K562 (cell line): Measurements from ENCODE around the gene MYH7. TPM values are rescaled to one million over a fixed set of nuclear protein-coding genes. Genes with fewer than 3 reads are reported as not detected.

Source experiments
- CBFA2T3 ChIP-seq: fragments of 450-650 bp; IDR thresholded peaks from 2 replicates; pipeline ENCODE4 v1.6.1; 2017
- CHD2 ChIP-seq: IDR thresholded peaks from 2 replicates; pipeline ENCODE4 v1.6.1; 2011; ENCODE audit warnings: low read depth, low read length
- ETV5 ChIP-seq: sonication (generic); formaldehyde crosslinking; IDR thresholded peaks from 2 replicates; pipeline ENCODE4 v1.4.0; 2020; ENCODE audit warnings: low read depth, mild to moderate bottlenecking, missing genetic modification reagents
- EZH2 ChIP-seq: IDR thresholded peaks from 2 replicates; pipeline ENCODE4 v1.6.1; 2012; ENCODE audit warnings: low read depth, mild to moderate bottlenecking, inconsistent platforms, low read length, borderline replicate concordance
- FOXP1 ChIP-seq: sonication (generic); formaldehyde crosslinking; IDR thresholded peaks from 2 replicates; pipeline ENCODE4 v1.8.0; 2022; ENCODE audit warnings: mild to moderate bottlenecking, missing genetic modification reagents
- HBP1 ChIP-seq: fragments of 450-650 bp; formaldehyde crosslinking; IDR thresholded peaks from 2 replicates; pipeline ENCODE4 v1.4.0; 2022; ENCODE audit warnings: missing genetic modification characterization
- HDAC8 ChIP-seq: fragments of 450-650 bp; IDR thresholded peaks from 2 replicates; pipeline ENCODE4 v1.6.1; 2016; ENCODE audit warnings: mild to moderate bottlenecking, missing genetic modification characterization, moderate library complexity, missing compliant biosample characterization
- KDM1A ChIP-seq, 2 experiments: fragments of 450-650 bp; IDR thresholded peaks; 2 replicates each; pipeline ENCODE4 v1.6.1; 2016; ENCODE audit warnings: mild to moderate bottlenecking in 2 of 2
- NFIC ChIP-seq: fragments of 450-650 bp; IDR thresholded peaks from 2 replicates; pipeline ENCODE4 v1.6.1; 2017; ENCODE audit warnings: mild to moderate bottlenecking, inconsistent platforms
- POLR2H ChIP-seq: IDR thresholded peaks from 2 replicates; pipeline ENCODE4 v1.6.1; 2016; ENCODE audit warnings: missing genetic modification characterization, low read depth, mild to moderate bottlenecking, control low read depth, missing compliant biosample characterization, moderate library complexity
- TCF3 ChIP-seq: sonication (generic); formaldehyde crosslinking; IDR thresholded peaks from 2 replicates; pipeline ENCODE4 v1.4.0; 2020; ENCODE audit warnings: mild to moderate bottlenecking, missing genetic modification reagents
- TEAD4 ChIP-seq, 2 experiments: sonication (generic) in 1 of 2; formaldehyde crosslinking in 1 of 2; IDR thresholded peaks; 2 replicates each; pipeline versions ENCODE4 v1.6.1 to v1.8.0; 2012 to 2022; ENCODE audit warnings: borderline replicate concordance in 1 of 2, inconsistent platforms in 1 of 2, low read length in 1 of 2, mild to moderate bottlenecking in 1 of 2, missing genetic modification reagents in 1 of 2
- TFAP4 ChIP-seq: sonication (generic); formaldehyde crosslinking; IDR thresholded peaks from 2 replicates; pipeline ENCODE4 v1.8.0; 2022; ENCODE audit warnings: missing genetic modification reagents, mild to moderate bottlenecking, moderate library complexity, borderline replicate concordance
- ZFX ChIP-seq: sonication (generic); formaldehyde crosslinking; IDR thresholded peaks from 2 replicates; pipeline ENCODE4 v1.8.0; 2022; ENCODE audit warnings: mild to moderate bottlenecking, missing genetic modification reagents, moderate library complexity
- ZNF175 ChIP-seq: fragments of 200-800 bp; sonication (Bioruptor generic); IDR thresholded peaks from 2 replicates; pipeline ENCODE4 v1.6.1; 2016; ENCODE audit warnings: low read depth, mild to moderate bottlenecking, missing genetic modification characterization, missing compliant biosample characterization
- ZNF586 ChIP-seq: fragments of 450-650 bp; formaldehyde crosslinking; conservative IDR thresholded peaks from 2 replicates; pipeline ENCODE4 v1.4.0; 2020; ENCODE audit warnings: mild to moderate bottlenecking, moderate library complexity
- ZNF668 ChIP-seq: fragments of 250-450 bp; sonication (Bioruptor Pico); IDR thresholded peaks from 2 replicates; pipeline ENCODE4 v1.8.0; 2022; ENCODE audit warnings: mild to moderate bottlenecking, inconsistent platforms
- polyA plus RNA-seq, 8 experiments: library from polyadenylated mRNA; depleted of rRNA in 4 of 8; stranded (reverse) in 5 of 8; unstranded in 3 of 8; fragments of >200 nt; fragmentation: Nextera tagmentation in 2 of 8; fragmentation: Illumina TruSeq in 1 of 8; extraction: Ambion mirVana in 2 of 8; extraction: Trizol in 1 of 8; gene quantifications; 2 replicates each; pipeline versions ENCODE4 v1.2.1 to v1.2.3, GENCODE V29; 2011 to 2014; ENCODE audit warnings: inconsistent platforms in 1 of 8, missing spikeins in 1 of 8
- total RNA-seq, 7 experiments: library from RNA; depleted of rRNA in 6 of 7; stranded (reverse); fragments of >200 nt in 6 of 7; fragmentation: Illumina TruSeq in 2 of 7; extraction: Trizol in 2 of 7; gene quantifications; 2 replicates each; pipeline versions ENCODE4 v1.2.1 to v1.2.3, GENCODE V29; 2011 to 2021; ENCODE audit warnings: low replicate concordance in 1 of 7
- TF ChIP-seq, protein P1 (sequence below): fragments of 250-450 bp; sonication (Bioruptor Pico); IDR thresholded peaks from 2 replicates; pipeline ENCODE4 v1.4.0; 2020; ENCODE audit warnings: mild to moderate bottlenecking
- TF ChIP-seq, protein P2 (sequence below): fragments of 450-650 bp; IDR thresholded peaks from 2 replicates; pipeline ENCODE4 v1.6.1; 2016; ENCODE audit warnings: borderline replicate concordance

The MYH7 gene
- total and polyA plus RNA-seq, 9 of the 15 experiments (the other 6 are each of a cell fraction or from before 2014, with no cell fraction given), result not detected

- TF ChIP-seq HBP1 (CRISPR knock-in tag), result no peak
- peak; percentile 60; the same call in 1 of the 2 replicates for TF ChIP-seq ETV5
- no peak for TF ChIP-seq FOXP1
- no peak for TF ChIP-seq POLR2H
- TF ChIP-seq KDM1A (IDR thresholded peaks at IDR 0.05), result peak in 1 of 2 experiments; percentile 13; a peak in 1 of 4 replicates
- TF ChIP-seq EZH2, result no peak
- TF ChIP-seq CBFA2T3, result peak; percentile 81
- peak; percentile 40; the same call in 1 of the 2 replicates for TF ChIP-seq NFIC
- no peak for TF ChIP-seq ZNF586 (CRISPR knock-in tag)
- no peak for TF ChIP-seq CHD2
- TF ChIP-seq ZFX, result no peak
- TF ChIP-seq HDAC8 (tag), result no peak
- TF ChIP-seq, protein P1, sequence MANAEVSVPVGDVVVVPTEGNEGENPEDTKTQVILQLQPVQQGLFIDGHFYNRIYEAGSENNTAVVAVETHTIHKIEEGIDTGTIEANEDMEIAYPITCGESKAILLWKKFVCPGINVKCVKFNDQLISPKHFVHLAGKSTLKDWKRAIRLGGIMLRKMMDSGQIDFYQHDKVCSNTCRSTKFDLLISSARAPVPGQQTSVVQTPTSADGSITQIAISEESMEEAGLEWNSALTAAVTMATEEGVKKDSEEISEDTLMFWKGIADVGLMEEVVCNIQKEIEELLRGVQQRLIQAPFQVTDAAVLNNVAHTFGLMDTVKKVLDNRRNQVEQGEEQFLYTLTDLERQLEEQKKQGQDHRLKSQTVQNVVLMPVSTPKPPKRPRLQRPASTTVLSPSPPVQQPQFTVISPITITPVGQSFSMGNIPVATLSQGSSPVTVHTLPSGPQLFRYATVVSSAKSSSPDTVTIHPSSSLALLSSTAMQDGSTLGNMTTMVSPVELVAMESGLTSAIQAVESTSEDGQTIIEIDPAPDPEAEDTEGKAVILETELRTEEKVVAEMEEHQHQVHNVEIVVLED (CRISPR knock-in tag), result no peak
- TF ChIP-seq, protein P2, sequence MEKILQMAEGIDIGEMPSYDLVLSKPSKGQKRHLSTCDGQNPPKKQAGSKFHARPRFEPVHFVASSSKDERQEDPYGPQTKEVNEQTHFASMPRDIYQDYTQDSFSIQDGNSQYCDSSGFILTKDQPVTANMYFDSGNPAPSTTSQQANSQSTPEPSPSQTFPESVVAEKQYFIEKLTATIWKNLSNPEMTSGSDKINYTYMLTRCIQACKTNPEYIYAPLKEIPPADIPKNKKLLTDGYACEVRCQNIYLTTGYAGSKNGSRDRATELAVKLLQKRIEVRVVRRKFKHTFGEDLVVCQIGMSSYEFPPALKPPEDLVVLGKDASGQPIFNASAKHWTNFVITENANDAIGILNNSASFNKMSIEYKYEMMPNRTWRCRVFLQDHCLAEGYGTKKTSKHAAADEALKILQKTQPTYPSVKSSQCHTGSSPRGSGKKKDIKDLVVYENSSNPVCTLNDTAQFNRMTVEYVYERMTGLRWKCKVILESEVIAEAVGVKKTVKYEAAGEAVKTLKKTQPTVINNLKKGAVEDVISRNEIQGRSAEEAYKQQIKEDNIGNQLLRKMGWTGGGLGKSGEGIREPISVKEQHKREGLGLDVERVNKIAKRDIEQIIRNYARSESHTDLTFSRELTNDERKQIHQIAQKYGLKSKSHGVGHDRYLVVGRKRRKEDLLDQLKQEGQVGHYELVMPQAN, result no peak
- TF ChIP-seq TCF3, result peak; percentile 64
- peak; percentile 14; the same call in 1 of the 2 replicates for TF ChIP-seq TEAD4 (IDR thresholded peaks at IDR 0.05; ENCODE audit: low read length)
- no peak for TF ChIP-seq TEAD4 (CRISPR knock-in tag; IDR thresholded peaks at IDR 0.05; ENCODE audit: borderline replicate concordance)
- no peak for TF ChIP-seq TFAP4
- 0 out of 2 replicates have a peak, but pooled peaks have one; percentile 51 for TF ChIP-seq ZNF175 (CRISPR knock-in tag)
- no peak for TF ChIP-seq ZNF668 (CRISPR knock-in tag)
Observed at GRCh38 chr14:23441076-23441475, 5.6 kb upstream of the MYH7 start (continued).
